ENCODE measurements around the gene ALKBH2. TPM values are rescaled to one million over a fixed set of nuclear protein-coding genes. Genes with fewer than 3 reads are reported as not detected.
A peak's percentile ranks its signal among the peaks of the same experiment; 100 is the strongest.

The ALKBH2 gene
- total RNA-seq, 3 donors from 2014 or later (not counting 1 experiment from before 2014, with no cell fraction given), result 10.9 to 12.6 (median 11.9) TPM

DNA sequence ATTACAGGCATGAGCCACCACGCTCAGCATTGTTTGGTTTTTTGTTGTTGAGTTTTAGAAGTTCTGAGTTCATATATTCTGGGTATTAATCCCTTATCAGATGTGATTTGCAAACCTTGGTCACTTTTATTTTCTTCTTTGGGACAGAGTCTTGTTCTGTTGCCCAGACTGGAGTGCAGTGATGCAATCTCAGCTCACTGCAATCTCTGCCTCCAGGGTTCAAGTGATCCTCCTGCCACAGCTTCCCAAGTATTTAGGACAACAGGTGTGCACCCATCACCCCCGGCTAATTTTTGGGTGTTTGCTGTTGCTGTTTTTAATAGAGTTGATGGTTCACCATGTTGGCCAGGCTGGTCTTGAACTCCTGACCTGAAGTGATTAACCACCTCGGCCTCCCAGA is 29.1 kb downstream of the ALKBH2 start:
- Histone ChIP-seq H3K27ac (ENCODE audit: low read length) (no peak overlapping the region), H3K9me3 (ENCODE audit: control insufficient read depth, insufficient read depth, low read length) (no peaks in the 10 kb centered on the region), H3K36me3 (ENCODE audit: control insufficient read depth, insufficient read depth, low read length) (peaks cover 10% of the 10 kb centered on the region), H3K4me3 (ENCODE audit: low read length) (no peak overlapping the region), H3K4me1 (ENCODE audit: control insufficient read depth, insufficient read depth, low read length) (no peaks in the 10 kb centered on the region), H3K27me3 (ENCODE audit: control insufficient read depth, insufficient read depth, low read length) (no peaks in the 10 kb centered on the region)
- WGBS (ENCODE audit: insufficient coverage), result 96% methylated on average over 3 of the region's 3 CpGs
- TF ChIP-seq, protein P1, sequence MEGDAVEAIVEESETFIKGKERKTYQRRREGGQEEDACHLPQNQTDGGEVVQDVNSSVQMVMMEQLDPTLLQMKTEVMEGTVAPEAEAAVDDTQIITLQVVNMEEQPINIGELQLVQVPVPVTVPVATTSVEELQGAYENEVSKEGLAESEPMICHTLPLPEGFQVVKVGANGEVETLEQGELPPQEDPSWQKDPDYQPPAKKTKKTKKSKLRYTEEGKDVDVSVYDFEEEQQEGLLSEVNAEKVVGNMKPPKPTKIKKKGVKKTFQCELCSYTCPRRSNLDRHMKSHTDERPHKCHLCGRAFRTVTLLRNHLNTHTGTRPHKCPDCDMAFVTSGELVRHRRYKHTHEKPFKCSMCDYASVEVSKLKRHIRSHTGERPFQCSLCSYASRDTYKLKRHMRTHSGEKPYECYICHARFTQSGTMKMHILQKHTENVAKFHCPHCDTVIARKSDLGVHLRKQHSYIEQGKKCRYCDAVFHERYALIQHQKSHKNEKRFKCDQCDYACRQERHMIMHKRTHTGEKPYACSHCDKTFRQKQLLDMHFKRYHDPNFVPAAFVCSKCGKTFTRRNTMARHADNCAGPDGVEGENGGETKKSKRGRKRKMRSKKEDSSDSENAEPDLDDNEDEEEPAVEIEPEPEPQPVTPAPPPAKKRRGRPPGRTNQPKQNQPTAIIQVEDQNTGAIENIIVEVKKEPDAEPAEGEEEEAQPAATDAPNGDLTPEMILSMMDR (IDR thresholded peaks at IDR 0.05), result no peak
- intact Hi-C loops (cut with micrococcal nuclease), result no loop called here
- ATAC-seq, result no peak
- Mint-ChIP-seq H3K9me3 (no peaks in the 10 kb centered on the region), H3K4me3 (no peak overlapping the region), H3K4me1 (no peaks in the 10 kb centered on the region), H3K27me3 (ENCODE audit: low read depth in 2 of 2) (no peaks in the 10 kb centered on the region), H3K27ac (no peak overlapping the region), H3K36me3 (peaks cover 6% of the 10 kb centered on the region)
- DNase-seq, result no peak

DNA sequence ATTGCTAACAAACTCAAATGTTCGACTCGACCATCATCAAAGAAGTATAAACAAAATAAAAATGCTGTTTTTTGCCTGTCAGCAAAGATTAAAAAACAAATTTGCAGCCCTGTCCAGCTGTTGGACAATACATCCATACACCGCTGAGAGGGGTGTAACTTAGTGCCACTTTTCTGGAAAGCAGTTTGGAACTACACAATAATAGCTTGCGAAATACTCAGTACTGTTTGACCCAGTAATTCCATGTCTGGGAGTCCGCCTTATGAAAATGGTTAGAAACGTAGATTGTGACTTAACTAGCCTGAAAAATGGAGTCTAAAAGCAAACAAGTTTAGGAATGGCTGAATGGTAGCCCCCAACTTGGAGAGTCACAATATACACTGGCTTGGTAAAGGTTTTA is 34.5 kb downstream of the ALKBH2 start:
- Histone ChIP-seq H3K27me3 (ENCODE audit: control insufficient read depth, insufficient read depth, low read length) (no peaks in the 10 kb centered on the region), H3K9me3 (ENCODE audit: control insufficient read depth, insufficient read depth, low read length) (no peaks in the 10 kb centered on the region), H3K4me3 (ENCODE audit: low read length) (no peak overlapping the region), H3K4me1 (ENCODE audit: control insufficient read depth, insufficient read depth, low read length) (peaks cover 6% of the 10 kb centered on the region), H3K27ac (ENCODE audit: low read length) (no peak overlapping the region), H3K36me3 (ENCODE audit: control insufficient read depth, insufficient read depth, low read length) (peaks cover 5% of the 10 kb centered on the region)
- DNase-seq (no peak), ATAC-seq (no peak)
- Mint-ChIP-seq H3K9me3 (no peaks in the 10 kb centered on the region), H3K4me3 (no peak overlapping the region), H3K27ac (no peak overlapping the region), H3K27me3 (ENCODE audit: low read depth in 2 of 2) (no peaks in the 10 kb centered on the region), H3K4me1 (peaks cover 5 to 9% of the 10 kb centered on the region in 2 donors), H3K36me3 (no peaks in the 10 kb centered on the region)
- TF ChIP-seq, protein P1 (IDR thresholded peaks at IDR 0.05), result no peak
- intact Hi-C loops (cut with micrococcal nuclease), result loop anchor here (10.0 kb wide), 1 partner anchor 324 kb away; the partner anchor contains the start of gene CORO1C
- WGBS (ENCODE audit: insufficient coverage), result 95% methylated on average over 6 of the region's 6 CpGs

DNA sequence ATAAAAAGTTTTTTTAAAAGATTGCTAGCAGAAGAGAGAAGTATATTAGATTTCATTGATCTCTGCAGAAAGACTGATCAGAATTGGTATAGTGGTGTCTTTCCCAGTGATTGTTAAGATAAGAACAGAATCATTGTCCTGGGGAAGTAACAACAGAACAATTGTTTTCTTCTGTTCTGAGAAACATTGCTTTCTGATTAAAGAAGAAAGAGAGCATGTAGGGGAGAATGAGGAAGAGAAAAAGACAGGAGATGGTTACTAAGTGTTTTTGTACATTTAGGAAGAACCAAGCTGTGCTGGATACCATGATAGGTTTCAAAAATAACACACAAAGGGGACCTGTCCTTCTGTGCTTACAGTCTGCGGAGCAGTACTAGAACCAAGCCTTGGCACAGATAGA is 35.9 kb downstream of the ALKBH2 start:
- DNase-seq, result no peak
- Mint-ChIP-seq H3K4me3 (no peak overlapping the region), H3K36me3 (no peaks in the 10 kb centered on the region), H3K27ac (no peak overlapping the region), H3K4me1 (peaks cover 16 to 21% of the 10 kb centered on the region in 2 donors), H3K27me3 (ENCODE audit: low read depth in 2 of 2) (no peaks in the 10 kb centered on the region), H3K9me3 (no peaks in the 10 kb centered on the region)
- Histone ChIP-seq H3K36me3 (ENCODE audit: control insufficient read depth, insufficient read depth, low read length) (peaks cover 5% of the 10 kb centered on the region), H3K4me1 (ENCODE audit: control insufficient read depth, insufficient read depth, low read length) (peaks cover 16% of the 10 kb centered on the region), H3K9me3 (ENCODE audit: control insufficient read depth, insufficient read depth, low read length) (no peaks in the 10 kb centered on the region), H3K4me3 (ENCODE audit: low read length) (no peak overlapping the region), H3K27me3 (ENCODE audit: control insufficient read depth, insufficient read depth, low read length) (no peaks in the 10 kb centered on the region), H3K27ac (ENCODE audit: low read length) (no peak overlapping the region)
- intact Hi-C loops (cut with micrococcal nuclease), result loop anchor here (10.0 kb wide), 1 partner anchor 323 kb away; the partner anchor contains the start of gene CORO1C
- TF ChIP-seq, protein P1 (IDR thresholded peaks at IDR 0.05), result no peak
- ATAC-seq, result no peak
- WGBS (ENCODE audit: insufficient coverage), result 83% methylated on average over 1 of the region's 1 CpG

DNA sequence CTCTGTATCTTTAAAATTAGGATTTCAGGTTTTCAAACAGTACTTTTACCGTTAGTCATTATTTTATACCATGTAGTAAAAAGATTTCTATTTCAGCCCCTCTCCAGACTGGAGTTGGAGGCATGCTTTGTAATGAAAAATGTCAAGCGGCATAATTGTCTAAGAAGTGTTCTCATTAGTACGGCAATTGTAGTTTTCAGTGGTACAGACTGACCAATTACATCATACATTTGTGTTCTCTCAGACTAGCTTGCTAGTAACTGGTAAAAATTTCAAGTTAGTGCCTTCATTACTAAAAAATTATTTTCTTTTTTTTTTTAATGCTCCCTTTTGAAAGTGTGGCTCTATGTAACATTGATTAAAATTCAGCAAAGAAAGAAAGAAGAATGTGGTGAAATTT is 36.4 kb downstream of the ALKBH2 start:
- H3K27me3 Mint-ChIP-seq (ENCODE audit: low read depth in 2 of 2), result no peaks in the 10 kb centered on the region
- DNase-seq (no peak), ATAC-seq (no peak)
- H3K4me1 Mint-ChIP-seq, result peaks cover 21 to 26% of the 10 kb centered on the region in 2 donors
- no peak overlapping the region for H3K27ac ChIP-seq (ENCODE audit: low read length)
- TF ChIP-seq, protein P1 (IDR thresholded peaks at IDR 0.05), result no peak
- peaks cover 20% of the 10 kb centered on the region for H3K4me1 ChIP-seq (ENCODE audit: control insufficient read depth, insufficient read depth, low read length)
- intact Hi-C loops (cut with micrococcal nuclease), result loop anchor here (10.0 kb wide), 1 partner anchor 322 kb away; the partner anchor contains the start of gene CORO1C
- peak overlapping the region in 1 of 2 donors; percentile 17 for H3K27ac Mint-ChIP-seq
- no peak overlapping the region for H3K4me3 ChIP-seq (ENCODE audit: low read length)
- H3K4me3 Mint-ChIP-seq, result no peak overlapping the region
- H3K9me3 ChIP-seq (ENCODE audit: control insufficient read depth, insufficient read depth, low read length), result no peaks in the 10 kb centered on the region
- no peaks in the 10 kb centered on the region for H3K27me3 ChIP-seq (ENCODE audit: control insufficient read depth, insufficient read depth, low read length)
- 100% methylated on average over 2 of the region's 3 CpGs for WGBS (ENCODE audit: insufficient coverage)
- no peaks in the 10 kb centered on the region for H3K36me3 Mint-ChIP-seq
- H3K36me3 ChIP-seq (ENCODE audit: control insufficient read depth, insufficient read depth, low read length), result peaks cover 5% of the 10 kb centered on the region
- H3K9me3 Mint-ChIP-seq, result no peaks in the 10 kb centered on the region

Data from natural killer cell (primary cell).